HG02970 (cell line): Measurements from ENCODE around the gene GNAI3.

Experiments used
- ATAC-seq: cut with Tn5 transposase; IDR thresholded peaks from one replicate; pipeline ENCODE4 v1.9.1; 2021; ENCODE audit warnings: mild to moderate bottlenecking, moderate library complexity, moderate number of reproducible peaks; ENCODE audit not compliant: unreplicated experiment, low FRiP score

The GNAI3 gene

GRCh38 chr1:109621379-109622136, 73.1 kb downstream of the GNAI3 start:
- ATAC-seq, result no peak

GRCh38 chr1:109622137-109622892, 73.9 kb downstream of the GNAI3 start:
- no peak for ATAC-seq

- ATAC-seq, result no peak
These were observed 74.5 kb downstream of the GNAI3 start for GRCh38 chr1:109622895-109623294.

GRCh38 chr1:109623601-109624161, 75.3 kb downstream of the GNAI3 start:
- ATAC-seq, result no peak

GRCh38 chr1:109624201-109625010, 76.0 kb downstream of the GNAI3 start:
- no peak for ATAC-seq

GRCh38 chr1:109625176-109625575, 76.8 kb downstream of the GNAI3 start:
- no peak for ATAC-seq

- no peak for ATAC-seq
These were observed 77.5 kb downstream of the GNAI3 start for GRCh38 chr1:109625601-109626560.

- ATAC-seq, result no peak
These were observed 78.4 kb downstream of the GNAI3 start for GRCh38 chr1:109626682-109627408.

- ATAC-seq, result no peak
These were observed 79.4 kb downstream of the GNAI3 start for GRCh38 chr1:109627692-109628399.

- no peak for ATAC-seq
These were observed 80.3 kb downstream of the GNAI3 start for GRCh38 chr1:109628540-109629321.

- no peak for ATAC-seq
These were observed 81.1 kb downstream of the GNAI3 start for GRCh38 chr1:109629372-109630030.

- no peak for ATAC-seq
These were observed 81.9 kb downstream of the GNAI3 start for GRCh38 chr1:109630081-109630897.

- ATAC-seq, result no peak
These were observed 82.6 kb downstream of the GNAI3 start for GRCh38 chr1:109630898-109631512.

- ATAC-seq, result no peak
These were observed 83.4 kb downstream of the GNAI3 start for GRCh38 chr1:109631513-109632505.
